ENCODE results near the gene TERB1. TPM values are rescaled to one million over a fixed set of nuclear protein-coding genes. Genes with fewer than 3 reads are reported as not detected.

Gene TERB1
- total and polyA plus RNA-seq, 2 of the 13 experiments (the other 11 are each of a cell fraction or from before 2014, with no cell fraction given) = not detected

- TF ChIP-seq ZNF18 (CRISPR knock-in tag; IDR thresholded peaks at IDR 0.05; ENCODE audit: insufficient replicate concordance) (no peak), ZNF513 (CRISPR knock-in tag; conservative IDR thresholded peaks at IDR 0.05) (no peak), ZNF407 (CRISPR knock-in tag; IDR thresholded peaks at IDR 0.05; ENCODE audit: not compliant biosample characterization) (no peak), GMEB2 (CRISPR knock-in tag; IDR thresholded peaks at IDR 0.05; ENCODE audit: low read depth) (no peak), ZFYVE20 (CRISPR knock-in tag; IDR thresholded peaks at IDR 0.05; ENCODE audit: borderline replicate concordance, low read depth) (no peak), GATA4 (IDR thresholded peaks at IDR 0.05; ENCODE audit: borderline replicate concordance, low read depth) (no peak), DPF2 (CRISPR knock-in tag; IDR thresholded peaks at IDR 0.05; ENCODE audit: borderline replicate concordance, low read depth) (no peak), NKX3-1 (CRISPR knock-in tag; IDR thresholded peaks at IDR 0.05) (no peak), ZNF281 (CRISPR knock-in tag; IDR thresholded peaks at IDR 0.05; ENCODE audit: borderline replicate concordance) (no peak), TIGD3 (CRISPR knock-in tag; IDR thresholded peaks at IDR 0.05; ENCODE audit: borderline replicate concordance) (no peak), ZMYM4 (CRISPR knock-in tag; IDR thresholded peaks at IDR 0.05) (no peak)
These were observed 48.2 kb upstream of the TERB1 start (continued) for GRCh38 chr16:66849549-66849948.
